ENCODE measurements around the gene NOP53.
"Not testable (repeated sequence)": the region's sequence is repeated elsewhere in the genome, so short reads cannot be mapped to it uniquely, and the experiment has no call there.

The NOP53 gene

DNA sequence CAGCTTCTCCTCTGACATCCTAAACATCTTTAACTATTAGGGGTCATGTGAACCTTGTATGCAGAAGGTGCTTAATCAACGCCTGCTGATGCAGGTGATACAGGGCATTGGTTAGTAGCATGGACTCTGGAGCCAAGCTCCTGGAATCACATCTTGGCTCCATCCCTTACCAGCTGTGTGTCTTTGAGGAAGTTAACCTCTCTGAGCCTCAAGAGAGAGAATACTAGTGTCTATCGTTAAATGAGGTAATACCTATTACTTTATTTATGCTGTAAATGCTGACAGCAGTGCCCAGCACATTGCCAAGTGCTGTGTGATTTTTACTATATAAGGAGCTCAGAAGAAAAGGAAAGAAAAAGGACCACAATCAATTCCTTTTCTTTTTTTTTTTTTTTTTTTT, 22.0 kb downstream of the NOP53 start:
- TF ChIP-seq POLR2AphosphoS5 (IDR thresholded peaks at IDR 0.05; ENCODE audit: low read depth, low read length): no peak
- TF ChIP-seq POLR2A (IDR thresholded peaks at IDR 0.05; ENCODE audit: low read depth, low read length): no peak
- no peak for TF ChIP-seq TAF1 (IDR thresholded peaks at IDR 0.05; ENCODE audit: borderline replicate concordance, low read depth, low read length)
- no peak for DNase-seq (ENCODE audit: insufficient read length)
- no peak for FAIRE-seq

- FAIRE-seq (no peak), DNase-seq (ENCODE audit: insufficient read length) (no peak)
- TF ChIP-seq POLR2A (IDR thresholded peaks at IDR 0.05; ENCODE audit: low read depth, low read length) (no peak), TAF1 (IDR thresholded peaks at IDR 0.05; ENCODE audit: borderline replicate concordance, low read depth, low read length) (no peak), POLR2AphosphoS5 (IDR thresholded peaks at IDR 0.05; ENCODE audit: low read depth, low read length) (no peak)
These were observed 23.3 kb downstream of the NOP53 start for GRCh38 chr19:47768604-47769003.

DNA sequence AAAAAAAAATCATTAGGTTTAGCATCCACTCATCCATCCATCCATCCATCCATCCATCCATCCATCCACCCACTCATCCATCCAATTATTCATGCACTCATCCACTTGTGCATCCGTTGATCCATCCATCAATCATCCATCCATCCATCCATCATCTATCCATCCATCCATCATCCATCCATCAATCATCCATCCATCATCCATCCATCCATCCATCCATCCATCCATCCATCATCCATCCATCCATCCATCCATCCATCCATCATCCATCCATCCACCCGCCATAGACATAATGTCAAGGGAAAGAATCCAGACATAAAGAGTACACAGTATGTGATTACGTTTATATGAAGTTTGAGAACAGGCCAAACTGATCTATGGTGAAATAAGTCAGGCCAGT, 24.2 kb downstream of the NOP53 start:
- TF ChIP-seq POLR2AphosphoS5 (IDR thresholded peaks at IDR 0.05; ENCODE audit: low read depth, low read length) (no peak), TAF1 (IDR thresholded peaks at IDR 0.05; ENCODE audit: borderline replicate concordance, low read depth, low read length) (no peak), POLR2A (IDR thresholded peaks at IDR 0.05; ENCODE audit: low read depth, low read length) (no peak)
- DNase-seq (ENCODE audit: insufficient read length) (no peak), FAIRE-seq (no peak)

- not testable (repeated sequence) for FAIRE-seq; DNase-seq (ENCODE audit: insufficient read length)
These were observed 25.9 kb downstream of the NOP53 start for GRCh38 chr19:47771291-47771690.

- no peak for FAIRE-seq
- no peak for DNase-seq (ENCODE audit: insufficient read length)
- TF ChIP-seq POLR2AphosphoS5 (IDR thresholded peaks at IDR 0.05; ENCODE audit: low read depth, low read length): no peak
- no peak for TF ChIP-seq TAF1 (IDR thresholded peaks at IDR 0.05; ENCODE audit: borderline replicate concordance, low read depth, low read length)
- no peak for TF ChIP-seq POLR2A (IDR thresholded peaks at IDR 0.05; ENCODE audit: low read depth, low read length)
These were observed 31.2 kb downstream of the NOP53 start for GRCh38 chr19:47776568-47776967.

GRCh38 chr19:47777245-47778048, 32.1 kb downstream of the NOP53 start:
- FAIRE-seq; DNase-seq (ENCODE audit: insufficient read length): not testable (repeated sequence)

DNA sequence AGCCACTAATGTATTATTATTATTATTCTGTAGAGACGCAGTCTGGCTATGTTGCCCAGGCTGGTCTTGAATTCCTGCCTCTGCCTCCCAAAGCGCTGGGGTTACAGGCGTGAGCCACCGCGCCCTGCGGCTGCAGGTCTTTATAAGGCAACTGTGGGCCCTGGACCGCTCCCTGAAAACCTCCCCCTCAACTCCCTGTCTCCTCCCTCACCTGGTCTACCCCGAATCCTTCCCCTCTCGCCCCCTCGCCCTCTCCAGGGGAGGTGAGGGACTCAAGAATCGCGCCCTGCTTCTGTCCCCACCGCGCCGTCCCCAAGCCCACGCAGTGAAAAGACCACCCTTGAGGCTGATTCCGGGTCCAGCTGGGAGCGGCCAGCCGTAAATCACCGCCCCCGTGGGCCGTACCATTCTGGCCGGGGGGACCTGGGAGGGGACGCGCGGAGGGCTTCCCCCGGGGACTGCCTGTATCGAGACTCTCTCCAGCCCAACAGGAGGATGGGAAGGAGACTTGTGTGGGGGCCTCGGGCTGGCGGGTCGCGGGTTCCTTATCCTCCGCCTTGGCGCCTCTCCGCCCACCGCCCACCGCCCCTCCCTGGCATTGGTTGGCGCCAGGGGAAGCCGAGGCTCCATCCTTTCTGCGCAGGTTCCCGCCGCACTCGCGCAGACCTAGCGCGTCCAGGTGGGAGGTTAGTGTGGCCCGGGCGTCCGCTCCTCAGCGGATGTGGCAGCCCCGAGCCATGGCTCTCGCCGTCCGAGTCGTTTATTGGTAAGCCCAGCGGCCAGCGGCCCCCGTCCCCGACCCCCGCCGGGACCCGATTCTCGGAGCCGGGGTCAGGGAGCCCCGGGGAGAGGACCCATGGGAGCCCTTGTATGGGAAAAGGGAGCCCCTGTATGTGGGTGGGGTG, 33.0 kb downstream of the NOP53 start, which contains the start of gene SELENOW:
SELENOW (plus strand) TSS at position 655 of the 905 bp plus-strand sequence; CDS start at position 738, 83 bp downstream.
- FAIRE-seq (peak; percentile 98), DNase-seq (ENCODE audit: insufficient read length) (peak; percentile 97)
- TF ChIP-seq TAF1 (IDR thresholded peaks at IDR 0.05; ENCODE audit: borderline replicate concordance, low read depth, low read length) (peak; percentile 86), POLR2A (IDR thresholded peaks at IDR 0.05; ENCODE audit: low read depth, low read length) (peak; percentile 97), POLR2AphosphoS5 (IDR thresholded peaks at IDR 0.05; ENCODE audit: low read depth, low read length) (peak; percentile 90)

- DNase-seq (ENCODE audit: insufficient read length): no peak
- FAIRE-seq: peak; percentile 42
- no peak for TF ChIP-seq POLR2A (IDR thresholded peaks at IDR 0.05; ENCODE audit: low read depth, low read length)
These were observed 33.6 kb downstream of the NOP53 start for GRCh38 chr19:47778954-47779351.

DNA sequence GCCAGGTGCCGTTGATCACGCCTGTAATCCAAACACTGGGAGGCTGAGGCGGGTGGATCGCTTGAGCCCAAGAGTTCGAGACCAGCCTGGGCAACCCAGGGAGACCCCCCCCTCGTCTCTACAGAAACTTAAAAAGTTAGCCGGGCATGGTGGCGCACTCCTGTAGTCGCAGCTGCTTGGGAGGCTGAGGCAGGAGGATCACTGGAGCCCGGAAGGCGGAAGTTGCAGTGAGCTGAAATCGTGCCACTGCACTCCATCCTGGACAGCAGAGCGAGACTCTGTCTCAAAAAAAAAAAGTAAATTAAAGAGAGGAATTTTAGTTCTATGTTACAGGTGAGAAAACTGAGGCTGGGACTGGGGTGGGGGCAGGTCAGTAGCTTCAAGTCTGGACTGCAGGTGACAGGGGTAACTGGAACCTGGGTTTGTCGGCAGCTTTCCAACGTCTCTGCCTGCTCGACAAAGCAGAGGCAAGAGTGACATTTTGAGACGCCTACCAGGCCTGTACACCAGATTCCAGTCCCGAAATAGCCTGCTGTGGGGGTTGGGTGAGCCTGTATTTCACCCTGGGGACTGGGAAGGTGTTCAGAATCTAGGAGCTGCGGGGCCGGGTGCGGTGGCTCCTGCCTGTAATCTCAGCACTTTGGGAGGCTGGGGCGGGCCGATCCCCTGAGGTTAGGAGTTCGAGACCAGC, 34.3 kb downstream of the NOP53 start:
- no peak for FAIRE-seq
- no peak for TF ChIP-seq TAF1 (IDR thresholded peaks at IDR 0.05; ENCODE audit: borderline replicate concordance, low read depth, low read length)
- TF ChIP-seq POLR2A (IDR thresholded peaks at IDR 0.05; ENCODE audit: low read depth, low read length): no peak
- no peak for TF ChIP-seq POLR2AphosphoS5 (IDR thresholded peaks at IDR 0.05; ENCODE audit: low read depth, low read length)

GRCh38 chr19:47780215-47780551, 34.8 kb downstream of the NOP53 start:
- FAIRE-seq (no peak), DNase-seq (ENCODE audit: insufficient read length) (no peak)
- TF ChIP-seq POLR2A (IDR thresholded peaks at IDR 0.05; ENCODE audit: low read depth, low read length): no peak
- no peak for TF ChIP-seq POLR2AphosphoS5 (IDR thresholded peaks at IDR 0.05; ENCODE audit: low read depth, low read length)
- no peak for TF ChIP-seq TAF1 (IDR thresholded peaks at IDR 0.05; ENCODE audit: borderline replicate concordance, low read depth, low read length)

More for the DNA sequence above, 34.3 kb downstream of the NOP53 start:
- no peak for DNase-seq (ENCODE audit: insufficient read length)

GRCh38 chr19:47781590-47782262, 36.4 kb downstream of the NOP53 start:
- no peak for FAIRE-seq

More at GRCh38 chr19:47781590-47782262, 36.4 kb downstream of the NOP53 start:
- no peak for DNase-seq (ENCODE audit: insufficient read length)
- TF ChIP-seq TAF1 (IDR thresholded peaks at IDR 0.05; ENCODE audit: borderline replicate concordance, low read depth, low read length): no peak
- no peak for TF ChIP-seq POLR2AphosphoS5 (IDR thresholded peaks at IDR 0.05; ENCODE audit: low read depth, low read length)
- TF ChIP-seq POLR2A (IDR thresholded peaks at IDR 0.05; ENCODE audit: low read depth, low read length): no peak
